SK-N-SH (cell line): ENCODE measurements around the gene CDH15. TPM values are rescaled to one million over a fixed set of nuclear protein-coding genes. Genes with fewer than 3 reads are reported as not detected.

ENCODE experiments used
- CTCF ChIA-PET: fragments of 300-600, 350-600 bp; formaldehyde crosslinking; extraction: SDS; loops from one replicate; lab custom pipeline; 2021; lab: Yijun Ruan, JAX
- POLR2A ChIA-PET: fragments of 350-600 bp; sonication (Branson Sonifier 250); formaldehyde crosslinking; extraction: SDS; loops from one replicate; lab custom pipeline; 2020; ENCODE audit warnings: antibody characterized with exemption, inconsistent platforms; lab: Yijun Ruan, JAX
- DNase-seq: peaks from one replicate; pipeline ENCODE4 v3.0.0; 2012
- H2AFZ ChIP-seq: fragments of 200-600 bp; sonication (generic); 2 replicates; pipeline ENCODE4 v1.8.1; 2016; ENCODE audit warnings: antibody characterized with exemption, mild to moderate bottlenecking, low read depth
- H3F3A ChIP-seq: fragments of 200-600 bp; sonication (generic); replicated peaks from 2 replicates; pipeline ENCODE3; 2016; ENCODE audit warnings: antibody characterized with exemption, mild to moderate bottlenecking; ENCODE audit not compliant: insufficient read depth
- H3K27ac ChIP-seq, 2 experiments: fragments of 200-500 bp in 1 of 2; fragments of 200-600 bp in 1 of 2; sonication (Bioruptor generic) in 1 of 2; sonication (generic), shearing (Covaris generic) in 1 of 2; 2 replicates each; pipeline versions ENCODE4 v1.5.1 to v1.6.1; 2014 to 2016; ENCODE audit warnings: low read depth in 2 of 2, inconsistent platforms in 1 of 2, low read length in 1 of 2, mild to moderate bottlenecking in 1 of 2, mixed read lengths in 1 of 2
- H3K27me3 ChIP-seq: fragments of 200-600 bp; sonication (generic), shearing (Covaris generic); 2 replicates; pipeline ENCODE4 v1.6.1; 2016; ENCODE audit warnings: mixed run types; ENCODE audit not compliant: insufficient read depth
- H3K36me3 ChIP-seq, 2 experiments: fragments of 200-500 bp in 1 of 2; fragments of 200-600 bp in 1 of 2; sonication (Bioruptor generic) in 1 of 2; sonication (generic) in 1 of 2; replicated peaks in 1 of 2; 2 replicates each; pipeline versions ENCODE3 to v1.5.1; 2014 to 2016; ENCODE audit warnings: low read length in 1 of 2, mild to moderate bottlenecking in 1 of 2; ENCODE audit not compliant: insufficient read depth in 2 of 2, control insufficient read depth in 1 of 2
- H3K4me1 ChIP-seq, 2 experiments: fragments of 200-500 bp in 1 of 2; fragments of 200-600 bp in 1 of 2; sonication (Bioruptor generic) in 1 of 2; sonication (generic), shearing (Covaris generic) in 1 of 2; 2 replicates each; pipeline versions ENCODE4 v1.5.1 to v1.6.1; 2014 to 2016; ENCODE audit warnings: low read depth in 1 of 2, low read length in 1 of 2, mixed run types in 1 of 2; ENCODE audit not compliant: insufficient read depth in 2 of 2, control insufficient read depth in 1 of 2
- H3K4me2 ChIP-seq: fragments of 200-600 bp; sonication (generic), shearing (Covaris generic); 2 replicates; pipeline ENCODE4 v1.6.1; 2017; ENCODE audit warnings: mixed run types
- H3K4me3 ChIP-seq, 2 experiments: fragments of 200-500 bp in 1 of 2; fragments of 200-600 bp in 1 of 2; sonication (Bioruptor generic) in 1 of 2; sonication (generic), shearing (Covaris generic) in 1 of 2; 2 replicates each; pipeline versions ENCODE4 v1.5.1 to v1.8.1; 2014 to 2016; ENCODE audit warnings: low read depth in 2 of 2, inconsistent platforms in 1 of 2, low read length in 1 of 2, mild to moderate bottlenecking in 1 of 2, mixed read lengths in 1 of 2, moderate library complexity in 1 of 2
- H3K79me2 ChIP-seq: fragments of 200-600 bp; sonication (generic); 2 replicates; pipeline ENCODE4 v1.8.1; 2017; ENCODE audit warnings: mild to moderate bottlenecking; ENCODE audit not compliant: insufficient read depth
- H3K9ac ChIP-seq: fragments of 200-600 bp; sonication (generic); 2 replicates; pipeline ENCODE4 v1.6.1; 2017; ENCODE audit warnings: mixed run types
- H3K9me2 ChIP-seq: fragments of 200-600 bp; sonication (generic); 2 replicates; pipeline ENCODE4 v1.6.1; 2017; ENCODE audit warnings: mixed run types
- H3K9me3 ChIP-seq: fragments of 200-600 bp; sonication (generic); 2 replicates; pipeline ENCODE4 v1.6.1; 2017; ENCODE audit warnings: mixed run types, mild to moderate bottlenecking, moderate library complexity
- H4K20me1 ChIP-seq: fragments of 200-600 bp; sonication (generic); 2 replicates; pipeline ENCODE4 v1.6.1; 2017; ENCODE audit warnings: mild to moderate bottlenecking, mixed run types; ENCODE audit not compliant: insufficient read depth
- CHD2 ChIP-seq: fragments of 150-350 bp; IDR thresholded peaks from 2 replicates; pipeline ENCODE4 v1.6.1; 2018; ENCODE audit warnings: low read length; ENCODE audit not compliant: partially characterized antibody
- CTCF ChIP-seq: fragments of 200-600 bp; sonication (generic); IDR thresholded peaks from 2 replicates; pipeline ENCODE4 v1.6.1; 2017; ENCODE audit warnings: antibody characterized with exemption, mild to moderate bottlenecking, moderate library complexity
- ELF1 ChIP-seq: IDR thresholded peaks from 2 replicates; pipeline ENCODE4 v1.4.0; 2012
- EP300 ChIP-seq, 2 experiments: IDR thresholded peaks; 2 replicates each; pipeline versions ENCODE4 v1.4.0 to v1.6.1; 2012; ENCODE audit warnings: borderline replicate concordance in 1 of 2, low read depth in 1 of 2, low read length in 1 of 2
- EZH2phosphoT487 ChIP-seq: fragments of 200-600 bp; sonication (generic); IDR thresholded peaks from 2 replicates; pipeline ENCODE4 v1.6.1; 2017; ENCODE audit warnings: low read depth, mixed run types, mild to moderate bottlenecking, antibody characterized with exemption, moderate library complexity, borderline replicate concordance
- FOXJ3 ChIP-seq: sonication (generic); formaldehyde crosslinking; IDR thresholded peaks from 2 replicates; pipeline ENCODE4 v1.5.1; 2020; ENCODE audit warnings: mild to moderate bottlenecking, missing genetic modification reagents
- FOXM1 ChIP-seq: IDR thresholded peaks from 2 replicates; pipeline ENCODE4 v1.4.0; 2012; ENCODE audit warnings: low read depth, mild to moderate bottlenecking
- GABPA ChIP-seq: IDR thresholded peaks from 2 replicates; pipeline ENCODE4 v1.4.0; 2012; ENCODE audit warnings: low read depth, mild to moderate bottlenecking
- GATA2 ChIP-seq: sonication (generic); formaldehyde crosslinking; IDR thresholded peaks from 2 replicates; pipeline ENCODE4 v1.5.0; 2020; ENCODE audit warnings: mild to moderate bottlenecking, missing genetic modification reagents
- JUND ChIP-seq: IDR thresholded peaks from 2 replicates; pipeline ENCODE4 v1.4.0; 2012
- MAX ChIP-seq: IDR thresholded peaks from 2 replicates; pipeline ENCODE4 v1.4.0; 2012; ENCODE audit warnings: low read depth
- MEF2A ChIP-seq: IDR thresholded peaks from 2 replicates; pipeline ENCODE4 v1.4.0; 2012; ENCODE audit warnings: low read depth, borderline replicate concordance
- MXI1 ChIP-seq: IDR thresholded peaks from 2 replicates; pipeline ENCODE4 v1.6.1; 2012; ENCODE audit warnings: mild to moderate bottlenecking, low read depth, low read length, improper control_type of control experiment
- NFIC ChIP-seq: IDR thresholded peaks from 2 replicates; pipeline ENCODE4 v1.4.0; 2012; ENCODE audit warnings: borderline replicate concordance
- NRF1 ChIP-seq: IDR thresholded peaks from 2 replicates; pipeline ENCODE4 v1.6.1; 2012; ENCODE audit warnings: low read depth, mild to moderate bottlenecking, low read length
- RCOR1 ChIP-seq: fragments of 150-350 bp; IDR thresholded peaks from 2 replicates; pipeline ENCODE4 v1.6.1; 2017; ENCODE audit warnings: antibody characterized with exemption, low read length
- RFX5 ChIP-seq: IDR thresholded peaks from 2 replicates; pipeline ENCODE4 v1.6.1; 2012; ENCODE audit warnings: mild to moderate bottlenecking, improper control_type of control experiment, low read length
- RXRA ChIP-seq: IDR thresholded peaks from 2 replicates; pipeline ENCODE4 v1.4.0; 2012; ENCODE audit warnings: low read depth, mild to moderate bottlenecking, borderline replicate concordance
- SIN3A ChIP-seq: IDR thresholded peaks from 2 replicates; pipeline ENCODE4 v1.6.1; 2012; ENCODE audit warnings: low read depth, mild to moderate bottlenecking, low read length, moderate library complexity, borderline replicate concordance
- SMC3 ChIP-seq: IDR thresholded peaks from 2 replicates; pipeline ENCODE4 v1.6.1; 2012; ENCODE audit warnings: low read depth, low read length, improper control_type of control experiment
- TCF12 ChIP-seq: IDR thresholded peaks from 2 replicates; pipeline ENCODE4 v1.4.0; 2012
- TEAD4 ChIP-seq: IDR thresholded peaks from 2 replicates; pipeline ENCODE4 v1.4.0; 2012; ENCODE audit warnings: mild to moderate bottlenecking, borderline replicate concordance; ENCODE audit not compliant: insufficient read depth
- ZBTB33 ChIP-seq: IDR thresholded peaks from 2 replicates; pipeline ENCODE4 v1.4.0; 2012; ENCODE audit warnings: low read depth, borderline replicate concordance
- WGBS: methylation state at CpG from one replicate; pipeline ENCODE4 v1.1.6; 2017; ENCODE audit warnings: low lambda C conversion rate; 5-methylcytosine and 5-hydroxymethylcytosine counted together
- polyA plus RNA-seq, 3 experiments: library from polyadenylated mRNA; depleted of rRNA; stranded (reverse); fragments of >200 nt; gene quantifications; 2 replicates each; pipeline ENCODE4 v1.2.3, GENCODE V29; 2012

Gene CDH15
- polyA plus RNA-seq, 1 of the 3 experiments (the other 2 are of a cell fraction): 0.03 TPM

GRCh38 chr16:89150090-89150835 lies 21.3 kb upstream of the CDH15 start:
- peaks cover 3% of the 10 kb centered on the region for H3F3A ChIP-seq
- no peaks in the 10 kb centered on the region for H3K9me2 ChIP-seq
- no peak overlapping the region for H3K4me2 ChIP-seq
- no peaks in the 10 kb centered on the region for H3K27me3 ChIP-seq
- H3K79me2 ChIP-seq: no peaks in the 10 kb centered on the region
- ChIA-PET CTCF (interaction anchor here (1.0 to 1.2 kb wide), 3 partner anchors 13 to 97 kb away, joined by 3 to 5 read pairs (median 3); no protein-coding TSS in a partner anchor), POLR2A (interaction anchor here (0.6 kb wide), 1 partner anchor 12 kb away, joined by 3 read pairs; no protein-coding TSS in a partner anchor)
- H3K36me3 ChIP-seq: peaks cover 5 to 17% of the 10 kb centered on the region in 2 experiments
- no peak overlapping the region for H3K4me3 ChIP-seq
- peak; percentile 73 for DNase-seq
- TF ChIP-seq NFIC: no peak
- TF ChIP-seq, all 33 proteins: peak for 0
- WGBS: 94% methylated on average over 11 of the region's 18 CpGs
- peaks cover 0 to 35% of the 10 kb centered on the region in 2 experiments; a peak in 1 of 4 replicates for H3K4me1 ChIP-seq
- H3K9me3 ChIP-seq: no peaks in the 10 kb centered on the region
- H2AFZ ChIP-seq: no peak overlapping the region
- no peak overlapping the region for H3K9ac ChIP-seq
- H4K20me1 ChIP-seq: no peaks in the 10 kb centered on the region
- peak overlapping the region in 1 of 2 experiments; percentile 97; a peak in 2 of 4 replicates for H3K27ac ChIP-seq

- Histone ChIP-seq H3K36me3 (peaks cover 5 to 17% of the 10 kb centered on the region in 2 experiments), H3K4me1 (peaks cover 0 to 39% of the 10 kb centered on the region in 2 experiments; a peak in 1 of 4 replicates), H2AFZ (no peak overlapping the region), H3K79me2 (no peaks in the 10 kb centered on the region), H3K9me2 (no peaks in the 10 kb centered on the region), H3K27me3 (no peaks in the 10 kb centered on the region), H3K27ac (peak overlapping the region in 1 of 2 experiments; percentile 97; a peak in 2 of 4 replicates), H3K9ac (no peak overlapping the region), H3K4me2 (no peak overlapping the region), H3K9me3 (no peaks in the 10 kb centered on the region), H3K4me3 (no peak overlapping the region), H3F3A (peaks cover 3% of the 10 kb centered on the region), H4K20me1 (no peaks in the 10 kb centered on the region)
- CTCF ChIA-PET: interaction anchor here (1.0 kb wide), 1 partner anchor 98 kb away, joined by 3 read pairs; no protein-coding TSS in a partner anchor
- WGBS: 83% methylated on average over 8 of the region's 8 CpGs
- POLR2A ChIA-PET: interaction anchor here (0.6 kb wide), 1 partner anchor 13 kb away, joined by 3 read pairs; no protein-coding TSS in a partner anchor
- TF ChIP-seq EZH2phosphoT487 (no peak), SMC3 (no peak), RCOR1 (0 out of 2 replicates have a peak, but pooled peaks have one; percentile 75), TCF12 (no peak), GABPA (no peak), RXRA (no peak), TEAD4 (no peak), SIN3A (no peak), FOXJ3 (CRISPR knock-in tag) (peak; percentile 75), ELF1 (no peak), EP300 (IDR thresholded peaks at IDR 0.05; ENCODE audit: borderline replicate concordance in 1 of 2, low read depth in 1 of 2, low read length in 1 of 2) (peak in 1 of 2 experiments; percentile 66; a peak in 1 of 4 replicates), MAX (no peak), MXI1 (peak; percentile 62; the same call in 1 of the 2 replicates), GATA2 (CRISPR knock-in tag) (peak; percentile 91), FOXM1 (no peak), JUND (no peak), ZBTB33 (no peak), RFX5 (no peak), NRF1 (no peak), CTCF (no peak), CHD2 (no peak), MEF2A (no peak)
- peak; percentile 89 for DNase-seq
Measured at GRCh38 chr16:89150981-89151380, 20.6 kb upstream of the CDH15 start.
